NB4 (cell line): ENCODE measurements around the gene ELOA.

Source experiments
- MYC ChIP-seq: IDR thresholded peaks from 2 replicates; pipeline ENCODE4 v1.6.1; 2011; ENCODE audit warnings: low read depth, low read length
- POLR2A ChIP-seq: IDR thresholded peaks from 2 replicates; pipeline ENCODE4 v1.6.1; 2011; ENCODE audit warnings: mild to moderate bottlenecking; ENCODE audit not compliant: insufficient read length; ENCODE audit errors: extremely low read depth
- TF ChIP-seq, protein P1 (sequence below): IDR thresholded peaks from one replicate; pipeline ENCODE4 v1.5.1; 2012; ENCODE audit warnings: low read depth, low read length
- TF ChIP-seq, protein P2 (sequence below): IDR thresholded peaks from 2 replicates; pipeline ENCODE4 v1.6.1; 2011; ENCODE audit warnings: low read depth, low read length

DNA sequence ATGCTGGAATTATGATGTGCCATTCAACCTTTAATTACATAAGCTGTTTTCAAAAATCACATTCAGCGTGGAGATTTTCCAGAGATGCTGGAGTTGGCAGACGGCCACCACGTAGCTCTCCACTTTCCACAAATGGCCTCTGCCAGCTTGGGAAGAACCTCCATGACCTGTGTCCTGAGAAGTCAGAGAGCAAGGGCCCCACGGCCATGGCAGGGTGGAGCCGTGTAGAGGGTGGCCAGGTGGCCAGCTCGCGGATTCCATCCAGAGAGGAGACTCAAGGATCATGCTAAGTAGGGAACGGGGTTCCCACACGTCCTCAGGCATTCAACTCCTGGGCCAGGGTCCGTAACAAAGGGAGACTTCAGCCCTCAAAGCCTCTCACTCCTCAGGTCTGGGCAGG lies 58.6 kb downstream of the ELOA start:
- TF ChIP-seq, protein P1, sequence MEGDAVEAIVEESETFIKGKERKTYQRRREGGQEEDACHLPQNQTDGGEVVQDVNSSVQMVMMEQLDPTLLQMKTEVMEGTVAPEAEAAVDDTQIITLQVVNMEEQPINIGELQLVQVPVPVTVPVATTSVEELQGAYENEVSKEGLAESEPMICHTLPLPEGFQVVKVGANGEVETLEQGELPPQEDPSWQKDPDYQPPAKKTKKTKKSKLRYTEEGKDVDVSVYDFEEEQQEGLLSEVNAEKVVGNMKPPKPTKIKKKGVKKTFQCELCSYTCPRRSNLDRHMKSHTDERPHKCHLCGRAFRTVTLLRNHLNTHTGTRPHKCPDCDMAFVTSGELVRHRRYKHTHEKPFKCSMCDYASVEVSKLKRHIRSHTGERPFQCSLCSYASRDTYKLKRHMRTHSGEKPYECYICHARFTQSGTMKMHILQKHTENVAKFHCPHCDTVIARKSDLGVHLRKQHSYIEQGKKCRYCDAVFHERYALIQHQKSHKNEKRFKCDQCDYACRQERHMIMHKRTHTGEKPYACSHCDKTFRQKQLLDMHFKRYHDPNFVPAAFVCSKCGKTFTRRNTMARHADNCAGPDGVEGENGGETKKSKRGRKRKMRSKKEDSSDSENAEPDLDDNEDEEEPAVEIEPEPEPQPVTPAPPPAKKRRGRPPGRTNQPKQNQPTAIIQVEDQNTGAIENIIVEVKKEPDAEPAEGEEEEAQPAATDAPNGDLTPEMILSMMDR, result no peak
- TF ChIP-seq POLR2A (no peak), MYC (no peak)
- TF ChIP-seq, protein P2, sequence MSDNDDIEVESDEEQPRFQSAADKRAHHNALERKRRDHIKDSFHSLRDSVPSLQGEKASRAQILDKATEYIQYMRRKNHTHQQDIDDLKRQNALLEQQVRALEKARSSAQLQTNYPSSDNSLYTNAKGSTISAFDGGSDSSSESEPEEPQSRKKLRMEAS, result no peak
